ENCODE results near the gene SMS.

SMS gene

DNA sequence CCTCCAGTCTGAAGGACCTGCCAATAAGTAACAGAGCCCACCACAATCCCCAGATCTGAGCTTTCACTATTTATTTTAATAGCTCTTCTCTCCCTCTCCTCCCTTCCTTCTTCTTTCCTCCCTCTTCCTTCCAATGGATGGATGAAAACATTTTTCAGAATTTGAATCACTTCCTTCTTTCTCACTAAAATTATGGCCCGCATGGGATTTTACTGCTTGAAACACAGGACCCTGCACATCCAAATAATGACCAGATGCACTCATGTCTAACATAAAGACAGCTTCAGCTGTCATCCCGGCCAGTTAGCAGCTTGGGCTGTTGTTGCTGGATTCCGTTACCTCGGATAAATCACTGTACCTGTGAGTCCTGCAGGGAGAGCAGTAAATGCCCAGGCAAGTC, 86.2 kb downstream of the SMS start:
- TF ChIP-seq ZFX (IDR thresholded peaks at IDR 0.05; ENCODE audit: borderline replicate concordance), result no peak
- TF ChIP-seq, protein P1, sequence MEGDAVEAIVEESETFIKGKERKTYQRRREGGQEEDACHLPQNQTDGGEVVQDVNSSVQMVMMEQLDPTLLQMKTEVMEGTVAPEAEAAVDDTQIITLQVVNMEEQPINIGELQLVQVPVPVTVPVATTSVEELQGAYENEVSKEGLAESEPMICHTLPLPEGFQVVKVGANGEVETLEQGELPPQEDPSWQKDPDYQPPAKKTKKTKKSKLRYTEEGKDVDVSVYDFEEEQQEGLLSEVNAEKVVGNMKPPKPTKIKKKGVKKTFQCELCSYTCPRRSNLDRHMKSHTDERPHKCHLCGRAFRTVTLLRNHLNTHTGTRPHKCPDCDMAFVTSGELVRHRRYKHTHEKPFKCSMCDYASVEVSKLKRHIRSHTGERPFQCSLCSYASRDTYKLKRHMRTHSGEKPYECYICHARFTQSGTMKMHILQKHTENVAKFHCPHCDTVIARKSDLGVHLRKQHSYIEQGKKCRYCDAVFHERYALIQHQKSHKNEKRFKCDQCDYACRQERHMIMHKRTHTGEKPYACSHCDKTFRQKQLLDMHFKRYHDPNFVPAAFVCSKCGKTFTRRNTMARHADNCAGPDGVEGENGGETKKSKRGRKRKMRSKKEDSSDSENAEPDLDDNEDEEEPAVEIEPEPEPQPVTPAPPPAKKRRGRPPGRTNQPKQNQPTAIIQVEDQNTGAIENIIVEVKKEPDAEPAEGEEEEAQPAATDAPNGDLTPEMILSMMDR (IDR thresholded peaks at IDR 0.05), result no peak
- H3K27ac ChIP-seq, result no peak overlapping the region

DNA sequence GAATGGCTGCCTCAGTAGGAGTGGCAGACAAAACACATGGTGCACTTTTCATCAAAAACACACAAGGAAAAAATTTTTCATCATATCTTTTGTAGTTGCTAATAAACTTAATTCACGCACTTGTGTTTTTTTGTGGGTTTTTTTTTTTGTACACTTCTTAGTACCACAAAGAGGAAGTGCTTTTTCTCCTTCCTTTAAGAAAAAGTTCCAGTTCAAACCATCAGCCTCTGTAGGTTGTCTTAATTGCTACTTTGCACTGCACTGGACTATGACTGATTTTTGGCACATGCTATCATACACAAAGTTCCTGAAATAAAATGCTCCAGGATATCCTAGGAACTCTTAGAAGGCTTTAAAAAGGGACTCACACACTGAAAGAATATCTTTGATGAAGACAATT, 91.6 kb downstream of the SMS start, which contains the start of gene PHEX:
TSS of gene PHEX (plus strand) at position 242 of the 400 bp plus-strand sequence. CDS start 681 bp downstream, outside the sequence.
- H3K27ac ChIP-seq, result no peak within 1 kb of the TSS
- no peak for TF ChIP-seq ZFX (IDR thresholded peaks at IDR 0.05; ENCODE audit: borderline replicate concordance)
- TF ChIP-seq, protein P1 (IDR thresholded peaks at IDR 0.05), result no peak

DNA sequence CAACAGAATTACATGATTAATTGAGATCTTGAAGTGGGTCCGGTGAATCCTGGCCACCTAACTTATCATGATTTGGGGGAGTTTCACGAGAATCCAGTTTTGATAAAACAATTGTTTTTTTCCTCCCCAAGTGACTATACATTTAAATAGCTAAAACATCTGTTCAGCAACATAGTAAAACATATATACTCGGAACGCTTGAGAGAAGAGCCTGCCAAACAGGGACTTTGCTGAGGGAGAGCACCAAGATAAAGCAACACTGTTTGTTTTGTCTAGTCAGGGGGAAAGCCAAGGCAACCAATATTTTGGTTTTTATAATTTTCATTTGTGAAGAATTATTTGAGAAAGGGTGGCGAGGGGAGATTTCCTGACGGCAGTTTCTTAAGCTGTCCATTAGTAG, 92.0 kb downstream of the SMS start:
- no peak overlapping the region for H3K27ac ChIP-seq
- TF ChIP-seq, protein P1 (IDR thresholded peaks at IDR 0.05), result no peak
- TF ChIP-seq ZFX (IDR thresholded peaks at IDR 0.05; ENCODE audit: borderline replicate concordance), result no peak

DNA sequence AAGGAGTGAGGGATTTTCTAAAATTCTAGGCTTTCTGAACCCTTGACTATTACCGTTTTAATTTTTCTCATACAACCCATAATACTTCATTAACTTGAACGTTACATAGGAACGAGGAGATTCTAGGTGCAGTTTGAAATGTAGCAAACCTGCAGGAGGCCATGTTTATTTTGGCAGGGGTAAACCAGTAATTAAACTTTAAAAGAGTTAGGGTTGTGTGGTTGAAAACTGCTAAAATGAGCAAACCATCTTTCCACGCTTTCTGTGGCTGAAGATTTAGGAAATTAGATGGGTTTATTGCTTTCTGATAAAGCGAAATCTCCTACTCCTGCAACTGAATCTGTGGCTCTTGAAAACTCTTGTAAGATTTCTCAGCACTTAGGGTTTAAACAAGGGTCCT, 93.3 kb downstream of the SMS start:
- H3K27ac ChIP-seq, result no peak overlapping the region
- no peak for TF ChIP-seq ZFX (IDR thresholded peaks at IDR 0.05; ENCODE audit: borderline replicate concordance)
- TF ChIP-seq, protein P1 (IDR thresholded peaks at IDR 0.05), result no peak

DNA sequence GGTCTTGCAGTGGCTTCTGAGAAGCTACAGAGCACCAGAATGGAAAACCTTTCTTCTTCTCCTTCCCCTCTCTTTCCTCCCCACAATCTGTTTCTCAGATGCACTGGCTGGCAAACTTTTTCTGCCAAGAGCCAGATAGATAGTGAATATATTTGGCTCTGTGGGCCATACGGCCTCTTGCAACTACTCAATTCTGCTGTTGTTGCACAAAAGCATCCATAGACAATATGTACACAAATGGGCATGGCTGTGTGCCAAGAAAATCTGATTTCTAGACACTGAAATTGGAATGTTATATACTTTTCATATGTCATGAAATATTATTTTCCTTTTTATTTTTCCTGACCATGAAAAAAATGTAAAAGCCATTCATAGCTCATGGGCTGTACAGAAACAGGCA, 94.7 kb downstream of the SMS start:
- TF ChIP-seq, protein P1 (IDR thresholded peaks at IDR 0.05), result no peak
- no peak for TF ChIP-seq ZFX (IDR thresholded peaks at IDR 0.05; ENCODE audit: borderline replicate concordance)
- no peak overlapping the region for H3K27ac ChIP-seq

DNA sequence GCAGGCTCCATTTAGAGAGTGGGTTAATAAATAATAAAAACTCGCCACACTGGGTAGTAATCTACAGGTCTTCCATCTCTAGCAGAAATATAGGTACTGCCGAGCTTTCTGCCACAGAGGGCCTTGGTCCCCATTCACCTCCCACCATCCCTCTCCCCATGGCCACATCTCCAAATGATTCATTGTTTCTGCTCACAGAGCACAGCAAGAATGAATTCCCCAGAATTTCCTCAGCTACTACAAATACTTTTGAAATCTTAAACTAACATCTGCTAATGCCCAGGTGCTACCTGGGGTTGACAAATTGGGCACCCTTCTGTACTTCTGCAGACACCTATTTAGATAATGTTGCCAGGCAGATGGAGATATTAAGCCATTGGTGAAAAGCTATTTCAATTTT, 96.7 kb downstream of the SMS start:
- no peak for TF ChIP-seq ZFX (IDR thresholded peaks at IDR 0.05; ENCODE audit: borderline replicate concordance)
- TF ChIP-seq, protein P1 (IDR thresholded peaks at IDR 0.05), result no peak
- no peak overlapping the region for H3K27ac ChIP-seq

DNA sequence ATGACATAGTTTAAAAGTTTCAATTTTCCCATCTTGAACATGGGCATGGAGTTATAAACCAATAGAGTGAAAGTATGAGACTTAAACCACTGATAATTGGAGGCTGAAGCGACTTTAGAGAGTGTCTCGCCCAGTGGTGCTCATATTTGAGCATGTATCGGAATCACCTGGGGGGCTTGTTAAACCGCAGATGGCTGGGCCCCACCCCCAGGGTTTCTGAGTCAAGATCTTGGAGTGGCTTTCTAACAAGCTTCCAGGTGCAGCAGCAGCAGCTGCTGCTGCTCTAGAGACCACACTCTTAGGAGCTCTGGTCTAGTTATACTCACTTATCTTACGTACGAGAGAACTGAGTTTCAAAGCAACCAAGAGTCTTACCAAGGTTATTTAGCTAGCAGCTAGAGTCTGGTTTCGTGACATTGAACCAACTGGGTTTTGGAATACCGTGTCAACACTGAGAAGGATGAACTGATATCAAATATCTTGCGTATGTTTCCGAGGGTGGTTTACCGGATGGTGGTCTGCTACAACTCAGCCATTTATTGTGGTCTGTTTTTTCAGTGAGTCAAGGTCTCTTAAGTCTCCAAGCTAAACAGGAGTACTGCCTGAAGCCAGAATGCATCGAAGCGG, 97.5 kb downstream of the SMS start:
- TF ChIP-seq ZFX (IDR thresholded peaks at IDR 0.05; ENCODE audit: borderline replicate concordance), result no peak
- TF ChIP-seq, protein P1 (IDR thresholded peaks at IDR 0.05), result no peak
- H3K27ac ChIP-seq, result no peak overlapping the region
